ENCODE measurements around the gene ADAMTS2.

DNA sequence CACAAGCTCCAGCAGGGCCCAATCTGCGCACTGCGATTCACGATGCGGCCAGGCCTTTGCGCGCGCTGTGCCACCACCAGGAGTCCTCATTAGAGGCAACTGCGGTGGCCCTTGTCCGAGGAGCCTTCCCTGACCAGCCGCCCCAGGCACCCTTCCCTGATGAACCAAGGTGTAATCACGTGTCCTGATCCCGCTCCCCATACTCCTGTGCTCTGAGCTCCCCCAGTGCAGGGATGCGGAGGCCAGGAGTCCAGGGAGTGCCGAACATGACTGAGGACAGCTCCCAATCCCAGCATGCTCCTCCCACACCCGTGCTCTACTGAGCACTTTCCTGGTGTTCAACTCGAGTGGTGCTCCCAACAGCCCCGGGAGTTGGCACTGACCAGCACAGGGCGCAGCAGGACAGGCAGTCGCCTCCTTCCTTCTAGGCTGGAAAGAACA, 150.3 kb downstream of the ADAMTS2 start:
- no peak for TF ChIP-seq TAF1 (IDR thresholded peaks at IDR 0.05; ENCODE audit: low read depth, low read length)
- no peak for TF ChIP-seq POLR2A (IDR thresholded peaks at IDR 0.05; ENCODE audit: low read depth, low read length)
- TF ChIP-seq POLR2AphosphoS5 (IDR thresholded peaks at IDR 0.05; ENCODE audit: low read depth, low read length) = no peak
- no peak for TF ChIP-seq SPI1 (IDR thresholded peaks at IDR 0.05; ENCODE audit: low read depth, low read length)
- TF ChIP-seq POU2F2 (IDR thresholded peaks at IDR 0.05; ENCODE audit: low read depth, low read length) = no peak

All from GM12891 (cell line).